Skin of body (tissue), 2 donors: ENCODE results near the gene TMEM161A. TPM values are rescaled to one million over a fixed set of nuclear protein-coding genes. Genes with fewer than 3 reads are reported as not detected.

Experiments
- DNase-seq: peaks from one replicate; lab custom pipeline; 2025; lab: John Stamatoyannopoulos, UW
- total RNA-seq: library from RNA; depleted of rRNA; stranded (reverse); fragments of >200 nt; gene quantifications from one replicate; pipeline ENCODE4 v1.2.3, GENCODE V29; 2014

The TMEM161A gene
- total RNA-seq, 1 donor from 2014 or later, result 9.7 TPM

DNA sequence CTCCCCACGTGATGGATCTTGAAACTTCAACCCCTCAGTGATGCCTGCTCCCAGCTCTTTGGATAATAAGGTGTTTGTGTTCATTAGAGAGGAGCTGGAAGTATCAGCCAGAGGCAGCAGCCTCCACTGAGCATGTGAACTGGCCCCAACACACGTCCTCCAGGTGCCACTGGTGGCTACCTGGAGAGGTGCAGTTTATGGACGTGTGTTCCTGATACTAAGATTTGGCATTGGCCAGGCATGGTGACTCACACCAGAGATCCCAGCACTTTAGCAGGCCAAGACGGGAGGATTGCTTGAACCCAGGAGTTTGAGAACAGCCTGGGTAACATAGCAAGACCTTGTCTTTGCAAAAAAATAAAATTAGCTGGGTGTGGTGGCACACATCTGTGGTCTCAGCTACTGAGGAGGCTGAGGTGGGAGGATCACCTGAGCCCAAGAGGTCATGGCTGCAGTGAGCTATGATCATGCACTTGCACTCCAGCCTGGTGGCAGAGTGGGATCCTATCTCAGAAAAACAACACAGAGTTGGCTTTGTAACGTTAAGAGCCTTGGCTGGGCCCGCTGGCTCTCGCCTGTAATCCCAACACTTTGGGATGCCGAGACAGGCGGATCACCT is 40.1 kb downstream of the TMEM161A start:
- DNase-seq, result no peak

- no peak for DNase-seq
Observed at GRCh38 chr19:19096641-19097627, 41.3 kb downstream of the TMEM161A start.

DNA sequence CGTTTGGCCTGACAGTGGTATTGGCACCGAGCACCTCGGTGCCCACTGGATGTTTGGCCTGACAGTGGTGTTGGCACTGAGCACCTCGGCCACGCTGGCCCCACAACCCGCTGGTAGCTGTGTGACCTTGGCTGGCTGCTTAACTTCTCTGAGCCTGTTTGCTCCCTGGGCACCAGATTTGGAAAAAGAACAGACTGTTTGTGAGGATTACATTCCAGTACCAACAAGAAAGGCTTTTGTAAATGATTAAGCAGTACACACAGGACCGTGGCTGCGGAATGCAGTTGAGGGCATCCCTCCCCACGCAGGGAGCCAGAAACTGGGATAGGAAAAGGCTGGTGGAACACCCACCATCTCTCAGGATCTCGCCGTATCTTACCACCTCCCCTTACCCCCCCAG is 42.6 kb downstream of the TMEM161A start:
- no peak for DNase-seq

- DNase-seq, result no peak
Observed at GRCh38 chr19:19094513-19094912, 43.8 kb downstream of the TMEM161A start.

GRCh38 chr19:19087676-19088075 is 50.6 kb downstream of the TMEM161A start:
- DNase-seq, result no peak

- no peak for DNase-seq
Observed at GRCh38 chr19:19083413-19084178, 54.7 kb downstream of the TMEM161A start.

DNA sequence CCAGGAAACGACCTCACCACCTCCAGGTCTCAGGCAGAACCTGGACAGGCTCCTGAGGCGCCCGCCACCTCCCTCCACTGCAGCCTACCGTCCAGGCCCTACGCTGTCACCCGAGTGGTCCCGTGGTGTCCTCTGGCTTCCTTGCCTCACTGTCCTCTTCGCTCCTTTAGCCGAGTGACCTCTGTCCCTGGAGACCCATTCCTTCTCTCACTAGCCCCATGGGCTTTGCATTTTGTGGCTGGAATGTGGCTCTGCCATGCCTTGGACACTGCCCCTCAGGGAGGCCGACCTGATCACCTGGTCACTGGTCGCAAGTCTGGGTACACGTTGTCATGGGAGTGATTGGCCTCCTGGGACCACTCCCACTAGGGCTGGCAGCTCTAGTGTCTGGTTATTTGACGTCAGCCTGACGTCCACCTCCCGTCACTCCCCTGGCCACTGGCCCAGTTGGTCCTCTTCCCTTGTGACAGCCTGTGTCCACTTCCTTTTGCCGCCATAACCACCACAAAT is 56.6 kb downstream of the TMEM161A start:
- DNase-seq, result no peak

DNA sequence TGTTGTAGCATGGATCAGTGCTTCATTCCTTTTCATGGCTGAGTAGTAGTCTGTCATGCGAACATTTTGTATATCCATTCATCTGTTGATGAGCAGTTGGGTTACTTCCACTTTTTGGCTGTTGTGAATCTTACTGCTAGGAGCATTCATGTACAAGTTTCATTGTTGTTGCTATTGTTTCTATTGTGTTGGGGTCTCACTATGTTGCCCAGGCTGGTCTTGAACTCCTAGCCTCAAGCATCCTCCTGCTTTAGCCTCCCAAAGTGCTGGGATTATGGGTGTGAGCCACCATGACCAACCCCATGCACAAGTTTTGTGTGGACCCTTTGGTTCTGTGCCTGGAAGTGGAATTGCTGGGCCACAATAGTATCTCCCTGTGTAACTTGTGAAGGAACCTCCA is 58.7 kb downstream of the TMEM161A start:
- no peak for DNase-seq

DNA sequence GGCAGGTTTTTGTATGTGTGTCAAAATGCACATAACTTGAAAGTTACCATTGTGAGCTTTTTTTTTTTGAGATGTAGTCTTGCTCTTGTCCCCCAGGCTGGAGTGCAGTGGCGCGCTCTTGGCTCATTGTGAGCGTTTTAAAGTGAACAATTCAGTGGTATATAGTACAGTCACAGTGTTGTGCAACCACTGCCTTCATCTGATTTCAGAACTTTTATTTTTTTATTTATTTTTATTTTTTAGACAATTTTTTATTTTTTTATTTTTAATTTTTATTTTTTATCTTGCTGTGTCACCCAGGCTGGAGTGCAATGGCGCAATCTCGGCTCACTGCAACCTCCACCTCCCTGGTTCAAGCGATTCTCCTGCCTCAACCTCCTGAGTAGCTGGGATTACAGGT is 59.5 kb downstream of the TMEM161A start:
- DNase-seq, result no peak

- no peak for DNase-seq
Observed at GRCh38 chr19:19077103-19077502, 61.2 kb downstream of the TMEM161A start.

DNA sequence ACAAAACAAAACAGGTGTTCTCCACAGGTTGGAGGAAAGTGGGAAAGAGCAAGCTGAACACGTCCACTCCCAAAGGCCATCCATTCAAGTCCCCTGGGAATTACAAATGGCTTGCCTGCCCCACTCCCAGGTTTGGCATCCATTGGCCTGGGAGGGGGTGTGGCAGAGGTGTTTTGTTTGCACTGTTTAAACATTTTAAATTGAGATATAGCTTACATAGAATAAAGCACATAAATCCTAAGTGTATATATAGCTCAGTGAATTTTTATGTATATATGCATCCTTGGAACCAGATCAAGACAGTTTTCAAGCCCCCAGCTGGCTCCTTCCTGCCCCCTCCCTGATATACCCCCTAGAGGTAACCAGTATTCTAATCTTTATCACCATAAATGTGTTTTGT is 61.8 kb downstream of the TMEM161A start:
- no peak for DNase-seq

DNA sequence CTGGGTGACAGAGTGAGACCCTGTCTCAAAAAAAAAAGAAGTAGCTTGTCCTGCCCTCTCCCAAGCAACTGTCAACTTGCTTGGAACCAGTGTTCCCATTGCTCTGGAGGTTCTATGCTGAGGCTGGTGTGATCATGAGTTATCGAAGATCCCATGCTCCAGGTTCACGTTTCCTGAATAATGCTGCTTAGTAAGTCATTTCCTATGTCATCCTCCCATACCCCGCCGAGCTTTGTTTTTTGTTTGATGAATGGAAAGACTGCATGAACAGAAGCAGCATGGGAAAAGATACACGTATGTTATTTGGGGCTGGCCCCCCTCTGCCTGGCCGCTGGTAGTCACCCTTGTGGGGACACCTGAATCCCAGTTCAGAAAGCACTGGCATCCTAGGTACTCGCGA is 63.2 kb downstream of the TMEM161A start:
- DNase-seq, result no peak

DNA sequence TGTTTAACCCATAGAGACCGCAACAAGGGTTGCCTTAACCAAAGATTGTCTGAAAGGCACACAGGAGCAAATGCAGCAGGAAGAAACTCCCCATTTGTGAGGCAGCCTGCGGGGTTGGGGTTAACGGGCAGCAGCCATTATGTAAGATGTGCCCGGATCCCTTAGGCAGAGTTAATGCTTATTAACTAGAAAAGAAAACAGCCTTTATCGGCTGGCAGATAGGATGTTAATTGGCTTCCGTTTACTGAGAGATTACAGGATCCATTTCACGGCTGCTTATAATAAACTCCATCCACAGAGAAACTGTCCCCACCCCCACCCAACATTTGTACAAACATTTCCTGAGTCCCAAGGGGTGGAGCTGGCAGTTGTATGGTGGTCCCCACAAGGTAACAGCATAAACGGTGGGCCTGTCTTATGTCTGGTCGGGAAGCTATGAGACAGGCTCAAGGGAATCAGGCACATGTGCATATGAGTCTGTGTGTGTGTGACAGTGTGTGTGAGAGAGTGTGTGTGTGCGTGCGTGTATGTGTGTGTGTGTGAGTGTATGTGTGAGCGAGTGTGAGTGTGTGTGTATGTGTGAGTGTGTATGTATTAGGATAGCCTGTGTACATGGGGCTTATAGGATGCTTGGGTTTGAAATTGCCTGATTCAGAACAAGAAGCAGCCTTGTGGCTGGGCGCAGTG is 63.9 kb downstream of the TMEM161A start:
- no peak for DNase-seq

- no peak for DNase-seq
Observed at GRCh38 chr19:19071897-19072296, 66.4 kb downstream of the TMEM161A start.

Other genes with a start within 250 kb of the TMEM161A start
- 2.5 TPM for gene CERS1, start 242.3 kb downstream of the TMEM161A start, total RNA-seq
- 54.6 TPM for gene COPE, start 219.1 kb downstream of the TMEM161A start, total RNA-seq
- gene DDX49, start 218.8 kb downstream of the TMEM161A start, total RNA-seq, result 31.8 TPM
- 18.8 TPM for gene HOMER3, start 197.3 kb downstream of the TMEM161A start, total RNA-seq
- gene SUGP2, start 105.0 kb downstream of the TMEM161A start, total RNA-seq, result 33.5 TPM
- 15.5 TPM for gene ARMC6, start 104.9 kb downstream of the TMEM161A start, total RNA-seq
- gene SLC25A42, start 74.5 kb downstream of the TMEM161A start, total RNA-seq, result 6.7 TPM
- gene MEF2B, start 31.8 kb upstream of the TMEM161A start, total RNA-seq, result 0.49 TPM
- gene BORCS8, start 53.7 kb upstream of the TMEM161A start, total RNA-seq, result 4.9 TPM
- gene RFXANK, start 53.8 kb upstream of the TMEM161A start, total RNA-seq, result 34.1 TPM
- gene NR2C2AP, start 64.9 kb upstream of the TMEM161A start, total RNA-seq, result 6.7 TPM
- 0.49 TPM for gene NCAN, start 73.5 kb upstream of the TMEM161A start, total RNA-seq
- 0.39 TPM for gene TM6SF2, start 134.8 kb upstream of the TMEM161A start, total RNA-seq
- 26.6 TPM for gene SUGP1, start 182.0 kb upstream of the TMEM161A start, total RNA-seq
- gene MAU2, start 182.4 kb upstream of the TMEM161A start, total RNA-seq, result 39.3 TPM